DND-41 (cell line): Measurements from ENCODE around the gene NFKB2.

Experiments used
- ATAC-seq: fragments of 200-7000 bp; cut with Tn5 transposase; 3 replicates; pipeline ENCODE4 v1.9.1; 2021; ENCODE audit warnings: low read depth; ENCODE audit not compliant: insufficient read depth
- DNase-seq: peaks from one replicate; pipeline ENCODE4 v3.0.0-alpha.2; 2020
- H2AFZ ChIP-seq: 2 replicates; pipeline ENCODE4 v1.6.0; 2012; ENCODE audit warnings: low read depth, low read length
- H3K27ac ChIP-seq: 2 replicates; pipeline ENCODE4 v1.5.1; 2012; ENCODE audit warnings: low read length, inconsistent platforms
- H3K27me3 ChIP-seq: fragments of 200-600 bp; sonication (generic); 2 replicates; pipeline ENCODE4 v1.6.0; 2012; ENCODE audit warnings: low read length, mild to moderate bottlenecking, inconsistent platforms; ENCODE audit not compliant: insufficient read depth, poor library complexity
- H3K36me3 ChIP-seq: 2 replicates; pipeline ENCODE4 v1.5.1; 2012; ENCODE audit warnings: low read length, inconsistent platforms; ENCODE audit not compliant: insufficient read depth
- H3K4me1 ChIP-seq: 2 replicates; pipeline ENCODE4 v1.5.1; 2012; ENCODE audit warnings: mild to moderate bottlenecking, low read length; ENCODE audit not compliant: insufficient read depth
- H3K4me2 ChIP-seq: 2 replicates; pipeline ENCODE4 v1.6.0; 2012; ENCODE audit warnings: mild to moderate bottlenecking, moderate library complexity, low read length, inconsistent platforms; ENCODE audit not compliant: insufficient read depth
- H3K4me3 ChIP-seq, 2 experiments: fragments of 200-600 bp in 1 of 2; shearing (Covaris generic) in 1 of 2; 2 replicates each; pipeline ENCODE4 v1.5.1; 2012 to 2016; ENCODE audit warnings: inconsistent platforms in 2 of 2, low read length in 2 of 2, mild to moderate bottlenecking in 2 of 2, low read depth in 1 of 2, moderate library complexity in 1 of 2
- H3K79me2 ChIP-seq: 2 replicates; pipeline ENCODE4 v1.6.0; 2012; ENCODE audit warnings: low read length, inconsistent platforms; ENCODE audit not compliant: insufficient read depth
- H3K9ac ChIP-seq: 2 replicates; pipeline ENCODE4 v1.6.0; 2012; ENCODE audit warnings: low read depth, mild to moderate bottlenecking, inconsistent platforms, low read length, moderate library complexity
- H3K9me3 ChIP-seq: 2 replicates; pipeline ENCODE4 v1.5.1; 2012; ENCODE audit warnings: low read length, moderate library complexity, mild to moderate bottlenecking, inconsistent platforms; ENCODE audit not compliant: insufficient read depth, severe bottlenecking
- H4K20me1 ChIP-seq: 2 replicates; pipeline ENCODE4 v1.6.0; 2012; ENCODE audit warnings: low read length; ENCODE audit not compliant: insufficient read depth
- EZH2 ChIP-seq: IDR thresholded peaks from 3 replicates; pipeline ENCODE4 v1.6.1; 2012; ENCODE audit warnings: borderline replicate concordance, low read depth, mild to moderate bottlenecking, moderate library complexity, low read length, inconsistent platforms; ENCODE audit not compliant: severe bottlenecking
- TF ChIP-seq, protein P1 (sequence below): IDR thresholded peaks from 2 replicates; pipeline ENCODE4 v1.5.1; 2012; ENCODE audit warnings: borderline replicate concordance, low read length, moderate library complexity, mild to moderate bottlenecking; ENCODE audit not compliant: poor library complexity, severe bottlenecking; ENCODE audit errors: extremely low read depth

Gene NFKB2

DNA sequence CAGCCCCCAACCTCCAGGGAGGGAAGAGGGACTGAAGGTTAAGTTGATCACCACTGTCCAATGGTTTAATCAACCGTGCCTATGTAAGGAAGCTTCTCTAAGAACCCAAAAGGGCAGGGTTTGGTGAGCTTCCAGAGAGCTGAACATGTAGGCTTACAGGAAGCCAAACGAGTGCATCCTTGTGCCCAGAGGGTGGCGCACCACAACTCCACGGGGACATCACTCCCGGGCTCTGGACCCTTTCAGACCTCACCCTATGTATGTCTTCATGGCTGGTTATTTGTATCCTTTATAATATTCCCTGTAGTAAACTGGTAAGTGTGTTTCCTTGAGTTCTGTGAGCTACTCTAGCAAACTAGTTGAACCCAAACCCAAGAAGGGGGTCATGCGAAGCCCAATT lies 11.5 kb upstream of the NFKB2 start:
- no peaks in the 10 kb centered on the region for H3K9me3 ChIP-seq
- TF ChIP-seq, protein P1, sequence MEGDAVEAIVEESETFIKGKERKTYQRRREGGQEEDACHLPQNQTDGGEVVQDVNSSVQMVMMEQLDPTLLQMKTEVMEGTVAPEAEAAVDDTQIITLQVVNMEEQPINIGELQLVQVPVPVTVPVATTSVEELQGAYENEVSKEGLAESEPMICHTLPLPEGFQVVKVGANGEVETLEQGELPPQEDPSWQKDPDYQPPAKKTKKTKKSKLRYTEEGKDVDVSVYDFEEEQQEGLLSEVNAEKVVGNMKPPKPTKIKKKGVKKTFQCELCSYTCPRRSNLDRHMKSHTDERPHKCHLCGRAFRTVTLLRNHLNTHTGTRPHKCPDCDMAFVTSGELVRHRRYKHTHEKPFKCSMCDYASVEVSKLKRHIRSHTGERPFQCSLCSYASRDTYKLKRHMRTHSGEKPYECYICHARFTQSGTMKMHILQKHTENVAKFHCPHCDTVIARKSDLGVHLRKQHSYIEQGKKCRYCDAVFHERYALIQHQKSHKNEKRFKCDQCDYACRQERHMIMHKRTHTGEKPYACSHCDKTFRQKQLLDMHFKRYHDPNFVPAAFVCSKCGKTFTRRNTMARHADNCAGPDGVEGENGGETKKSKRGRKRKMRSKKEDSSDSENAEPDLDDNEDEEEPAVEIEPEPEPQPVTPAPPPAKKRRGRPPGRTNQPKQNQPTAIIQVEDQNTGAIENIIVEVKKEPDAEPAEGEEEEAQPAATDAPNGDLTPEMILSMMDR, result peak; percentile 37
- TF ChIP-seq EZH2, result no peak
- no peaks in the 10 kb centered on the region for H3K27me3 ChIP-seq
- H3K79me2 ChIP-seq, result no peaks in the 10 kb centered on the region
- 0 out of 2 replicates have a peak, but pooled peaks cover 2% of the 10 kb centered on the region for H4K20me1 ChIP-seq
- H2AFZ ChIP-seq, result no peak overlapping the region
- peaks cover 37% of the 10 kb centered on the region for H3K36me3 ChIP-seq
- H3K27ac ChIP-seq, result no peak overlapping the region
- ATAC-seq (peak; percentile 48; the same call in 1 of the 3 replicates), DNase-seq (no peak)
- H3K9ac ChIP-seq, result no peak overlapping the region
- no peak overlapping the region for H3K4me3 ChIP-seq
- H3K4me1 ChIP-seq, result no peaks in the 10 kb centered on the region
- no peak overlapping the region for H3K4me2 ChIP-seq

DNA sequence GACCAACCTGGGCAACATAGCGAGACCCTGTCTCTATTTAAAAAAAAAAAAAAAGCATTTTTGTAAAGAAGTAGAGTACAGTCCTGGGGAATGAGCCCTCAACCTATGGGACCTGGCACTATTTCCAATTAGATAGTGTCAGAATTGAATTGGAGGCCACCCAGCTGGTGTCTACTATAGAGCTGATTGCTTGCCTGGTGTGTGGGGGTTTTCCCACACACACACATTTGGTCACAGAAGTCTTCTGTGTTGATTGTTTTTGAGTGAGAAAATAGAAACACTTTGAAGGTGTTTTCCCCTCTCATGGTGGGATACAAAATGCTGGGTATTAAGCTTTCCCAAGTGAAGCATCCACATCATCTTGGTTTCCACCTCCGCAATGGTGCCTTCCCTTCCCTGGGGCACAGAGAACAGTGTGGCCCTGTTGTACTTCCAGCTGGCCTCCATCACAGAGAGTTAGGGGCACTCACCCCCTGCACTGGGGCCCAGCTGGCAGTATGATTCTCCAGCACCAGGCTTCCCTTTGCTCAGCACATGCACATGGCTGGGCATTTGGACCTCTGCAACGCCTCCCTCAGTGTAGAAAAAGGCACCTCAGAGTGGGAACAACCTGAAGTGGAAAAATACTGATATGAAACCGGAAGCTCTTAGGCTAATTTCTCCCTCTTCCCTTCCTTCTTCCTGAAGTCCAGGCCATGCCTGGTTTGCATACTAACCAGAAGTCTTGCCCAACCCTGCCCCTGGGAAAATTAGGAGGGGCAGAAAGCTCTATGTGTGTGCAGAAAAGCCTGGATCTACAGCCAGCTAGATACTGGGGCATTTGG lies 10.7 kb upstream of the NFKB2 start:
- Histone ChIP-seq H3K4me1 (no peaks in the 10 kb centered on the region), H3K79me2 (no peaks in the 10 kb centered on the region), H3K4me2 (no peak overlapping the region), H3K9ac (no peak overlapping the region), H3K36me3 (peaks cover 30% of the 10 kb centered on the region), H3K4me3 (no peak overlapping the region), H3K27ac (no peak overlapping the region), H2AFZ (no peak overlapping the region), H4K20me1 (0 out of 2 replicates have a peak, but pooled peaks cover 2% of the 10 kb centered on the region), H3K27me3 (no peaks in the 10 kb centered on the region), H3K9me3 (no peaks in the 10 kb centered on the region)
- ATAC-seq (no peak), DNase-seq (no peak)
- TF ChIP-seq, protein P1, result no peak
- TF ChIP-seq EZH2, result no peak

DNA sequence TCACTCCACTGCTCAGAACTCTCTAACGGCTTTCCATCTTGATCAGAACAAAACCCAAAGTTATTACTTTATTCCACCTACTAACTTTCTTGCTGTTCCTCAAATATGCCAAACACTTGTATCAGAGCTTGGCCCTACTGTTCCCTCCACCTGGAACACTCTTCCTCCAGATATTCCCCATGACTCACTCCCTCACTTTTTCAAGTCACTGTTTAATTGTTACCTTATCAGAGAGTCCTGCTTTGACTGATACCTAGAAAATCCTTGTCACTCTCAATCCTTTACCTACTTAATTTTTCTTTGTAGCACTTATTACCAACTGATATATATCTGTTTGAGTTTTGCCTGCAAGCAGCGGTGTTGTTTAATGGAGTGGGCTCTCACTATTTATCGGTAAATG lies 5.6 kb upstream of the NFKB2 start:
- no peaks in the 10 kb centered on the region for H3K27me3 ChIP-seq
- no peaks in the 10 kb centered on the region for H3K79me2 ChIP-seq
- H3K4me2 ChIP-seq, result no peak overlapping the region
- no peak for DNase-seq
- H2AFZ ChIP-seq, result no peak overlapping the region
- no peak for TF ChIP-seq EZH2
- TF ChIP-seq, protein P1, result no peak
- no peaks in the 10 kb centered on the region for H3K9me3 ChIP-seq
- 0 out of 2 replicates have a peak, but pooled peaks cover 4% of the 10 kb centered on the region for H4K20me1 ChIP-seq
- no peak overlapping the region for H3K4me3 ChIP-seq
- H3K27ac ChIP-seq, result no peak overlapping the region
- no peak for ATAC-seq
- H3K4me1 ChIP-seq, result peaks cover 23% of the 10 kb centered on the region
- H3K9ac ChIP-seq, result no peak overlapping the region
- H3K36me3 ChIP-seq, result no peaks in the 10 kb centered on the region
